Measurements from ENCODE around the gene C1QTNF8. TPM values are rescaled to one million over a fixed set of nuclear protein-coding genes. Genes with fewer than 3 reads are reported as not detected.

C1QTNF8 gene
- total RNA-seq, 4 donors from 2014 or later: not detected

- Histone ChIP-seq H3K4me3 (no peak overlapping the region), H3K27me3 (peaks cover 44% of the 10 kb centered on the region), H3K9me3 (no peaks in the 10 kb centered on the region), H3K36me3 (no peaks in the 10 kb centered on the region), H3K27ac (no peak overlapping the region), H3K4me1 (peaks cover 0 to 4% (median 0%) of the 10 kb centered on the region in 4 donors)
- 62% methylated on average over 6 of the region's 13 CpGs; no CpG with 5 or more reads in 1 of the 2 donors for WGBS, 2 donors (ENCODE audit: low coverage in 1 of 2)
- TF ChIP-seq POLR2AphosphoS5 (IDR thresholded peaks at IDR 0.05) (no peak), CTCF (IDR thresholded peaks at IDR 0.05) (no peak), EP300 (IDR thresholded peaks at IDR 0.05; ENCODE audit: low read depth) (no peak), POLR2A (IDR thresholded peaks at IDR 0.05) (no peak)
- no peak for DNase-seq
- intact Hi-C loops (cut with DNase I; ENCODE audit: low total_unique reads) (loop anchor here (5.0 kb wide), 1 partner anchor 248 kb away; no protein-coding TSS in a partner anchor), in situ Hi-C loops (cut with MboI; ENCODE audit: low pct_ligation_motif_present in 1 of 4, low pct_unique_long_range_greater_than_20kb in 1 of 4, low sequenced_read_pairs in 3 of 4) (loop anchor here in 2 of 4 donors (25.0 kb wide), 1 partner anchor 243 kb away; the partner anchor contains the start of gene GNG13 (in 2 of the 2))
These were observed 40.5 kb downstream of the C1QTNF8 start for GRCh38 chr16:1055557-1055924.

GRCh38 chr16:1054660-1055556 is 41.1 kb downstream of the C1QTNF8 start:
- no peaks in the 10 kb centered on the region for H3K9me3 ChIP-seq
- peaks cover 0 to 4% (median 0%) of the 10 kb centered on the region in 4 donors for H3K4me1 ChIP-seq
- peaks cover 47% of the 10 kb centered on the region for H3K27me3 ChIP-seq
- intact Hi-C loops (cut with DNase I; ENCODE audit: low total_unique reads): loop anchor here (5.0 kb wide), 1 partner anchor 248 kb away; no protein-coding TSS in a partner anchor
- in situ Hi-C loops (cut with MboI; ENCODE audit: low pct_ligation_motif_present in 1 of 4, low pct_unique_long_range_greater_than_20kb in 1 of 4, low sequenced_read_pairs in 3 of 4): loop anchor here in 2 of 4 donors (25.0 kb wide), 1 partner anchor 243 kb away; the partner anchor contains the start of gene GNG13 (in 2 of the 2)
- H3K27ac ChIP-seq: no peak overlapping the region
- H3K36me3 ChIP-seq: no peaks in the 10 kb centered on the region
- peak; percentile 51 for DNase-seq
- no peak overlapping the region for H3K4me3 ChIP-seq
- TF ChIP-seq EP300 (IDR thresholded peaks at IDR 0.05; ENCODE audit: low read depth) (no peak), CTCF (IDR thresholded peaks at IDR 0.05) (peak; percentile 63 to 82 (median 76))
- WGBS, 2 donors (ENCODE audit: low coverage in 1 of 2): 21% methylated on average over 27 of the region's 34 CpGs; no CpG with 5 or more reads in 1 of the 2 donors

GRCh38 chr16:1053700-1054368 is 42.2 kb downstream of the C1QTNF8 start:
- no peak for TF ChIP-seq POLR2AphosphoS5 (IDR thresholded peaks at IDR 0.05)
- no peak for TF ChIP-seq CTCF (IDR thresholded peaks at IDR 0.05)
- no peak for TF ChIP-seq EP300 (IDR thresholded peaks at IDR 0.05; ENCODE audit: low read depth)
- no peak for TF ChIP-seq POLR2A (IDR thresholded peaks at IDR 0.05)
- Histone ChIP-seq H3K27ac (no peak overlapping the region), H3K9me3 (no peaks in the 10 kb centered on the region), H3K4me3 (no peak overlapping the region), H3K36me3 (no peaks in the 10 kb centered on the region), H3K27me3 (peaks cover 58% of the 10 kb centered on the region), H3K4me1 (peaks cover 0 to 4% (median 0%) of the 10 kb centered on the region in 4 donors)
- DNase-seq: no peak
- in situ Hi-C loops (cut with MboI; ENCODE audit: low pct_ligation_motif_present in 1 of 4, low pct_unique_long_range_greater_than_20kb in 1 of 4, low sequenced_read_pairs in 3 of 4) (loop anchor here in 2 of 4 donors (25.0 kb wide), 1 partner anchor 242 kb away; the partner anchor contains the start of gene GNG13 (in 2 of the 2)), intact Hi-C loops (cut with DNase I; ENCODE audit: low total_unique reads) (no loop called here)
- 74% methylated on average over 5 of the region's 21 CpGs; no CpG with 5 or more reads in 1 of the 2 donors for WGBS, 2 donors (ENCODE audit: low coverage in 1 of 2)

- peaks cover 0 to 4% (median 1%) of the 10 kb centered on the region in 4 donors for H3K4me1 ChIP-seq
- intact Hi-C loops (cut with DNase I; ENCODE audit: low total_unique reads): no loop called here
- no peak overlapping the region for H3K4me3 ChIP-seq
- in situ Hi-C loops (cut with MboI; ENCODE audit: low pct_ligation_motif_present in 1 of 4, low pct_unique_long_range_greater_than_20kb in 1 of 4, low sequenced_read_pairs in 3 of 4): loop anchor here in 2 of 4 donors (25.0 kb wide), 1 partner anchor 241 kb away; the partner anchor contains the start of gene GNG13 (in 2 of the 2)
- WGBS, 2 donors (ENCODE audit: low coverage in 1 of 2): 52% methylated on average over 11 of the region's 14 CpGs; no CpG with 5 or more reads in 1 of the 2 donors
- no peak for DNase-seq
- H3K27me3 ChIP-seq: peaks cover 60% of the 10 kb centered on the region
- no peak overlapping the region for H3K27ac ChIP-seq
- no peaks in the 10 kb centered on the region for H3K9me3 ChIP-seq
- no peaks in the 10 kb centered on the region for H3K36me3 ChIP-seq
- TF ChIP-seq CTCF (IDR thresholded peaks at IDR 0.05): no peak
- TF ChIP-seq EP300 (IDR thresholded peaks at IDR 0.05; ENCODE audit: low read depth): no peak
- TF ChIP-seq POLR2A (IDR thresholded peaks at IDR 0.05): no peak
These were observed 42.9 kb downstream of the C1QTNF8 start for GRCh38 chr16:1053121-1053521.
